ENCODE results near the gene PAX9. TPM values are rescaled to one million over a fixed set of nuclear protein-coding genes. Genes with fewer than 3 reads are reported as not detected.

The PAX9 gene
- total RNA-seq, 1 experiment from 2014 or later = 14.9 TPM

DNA sequence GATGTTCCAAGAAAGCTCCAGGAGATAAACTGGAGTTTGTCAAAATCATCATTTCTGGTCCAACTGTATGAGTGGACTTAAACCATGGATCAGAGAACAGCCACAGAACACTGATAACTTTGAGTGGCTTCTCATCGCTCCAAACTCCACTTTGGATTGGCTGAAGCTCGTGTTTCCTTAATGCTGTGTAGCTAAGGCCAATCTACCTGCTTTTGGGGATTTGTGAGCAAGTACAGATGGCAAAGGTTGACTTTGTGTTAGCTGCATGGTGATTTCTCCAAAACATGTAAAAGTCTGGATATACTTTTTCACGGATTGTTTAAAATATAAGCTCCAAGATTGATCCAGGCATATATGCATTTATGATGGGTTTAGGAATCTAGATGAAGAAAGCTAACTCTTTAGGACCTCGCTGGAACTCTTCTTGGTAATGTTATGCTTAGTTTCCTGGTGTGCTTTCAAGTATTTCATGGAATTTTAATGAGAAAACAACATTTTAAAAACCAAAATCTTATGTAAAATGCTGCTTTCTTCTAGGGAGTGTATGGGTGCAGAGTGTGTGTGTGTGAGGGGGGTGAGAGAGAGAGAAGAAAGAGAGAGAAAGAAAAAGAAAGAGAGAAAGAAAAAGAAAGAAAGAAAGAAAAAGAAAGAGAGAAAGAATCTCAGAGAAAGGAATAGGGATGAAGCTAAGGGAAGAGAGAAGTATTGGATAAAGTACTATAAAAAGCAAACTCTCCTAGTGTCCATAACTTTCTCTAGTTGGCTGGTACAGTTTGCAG lies 11.6 kb upstream of the PAX9 start:
- no peak for TF ChIP-seq EZH2phosphoT487 (IDR thresholded peaks at IDR 0.05; ENCODE audit: borderline replicate concordance, low read length)
- TF ChIP-seq, protein P1, sequence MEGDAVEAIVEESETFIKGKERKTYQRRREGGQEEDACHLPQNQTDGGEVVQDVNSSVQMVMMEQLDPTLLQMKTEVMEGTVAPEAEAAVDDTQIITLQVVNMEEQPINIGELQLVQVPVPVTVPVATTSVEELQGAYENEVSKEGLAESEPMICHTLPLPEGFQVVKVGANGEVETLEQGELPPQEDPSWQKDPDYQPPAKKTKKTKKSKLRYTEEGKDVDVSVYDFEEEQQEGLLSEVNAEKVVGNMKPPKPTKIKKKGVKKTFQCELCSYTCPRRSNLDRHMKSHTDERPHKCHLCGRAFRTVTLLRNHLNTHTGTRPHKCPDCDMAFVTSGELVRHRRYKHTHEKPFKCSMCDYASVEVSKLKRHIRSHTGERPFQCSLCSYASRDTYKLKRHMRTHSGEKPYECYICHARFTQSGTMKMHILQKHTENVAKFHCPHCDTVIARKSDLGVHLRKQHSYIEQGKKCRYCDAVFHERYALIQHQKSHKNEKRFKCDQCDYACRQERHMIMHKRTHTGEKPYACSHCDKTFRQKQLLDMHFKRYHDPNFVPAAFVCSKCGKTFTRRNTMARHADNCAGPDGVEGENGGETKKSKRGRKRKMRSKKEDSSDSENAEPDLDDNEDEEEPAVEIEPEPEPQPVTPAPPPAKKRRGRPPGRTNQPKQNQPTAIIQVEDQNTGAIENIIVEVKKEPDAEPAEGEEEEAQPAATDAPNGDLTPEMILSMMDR (conservative IDR thresholded peaks at IDR 0.05; ENCODE audit: low read depth, low read length) = no peak
- TF ChIP-seq EZH2 (IDR thresholded peaks at IDR 0.05; ENCODE audit: low read length, unreplicated experiment) = no peak
- Histone ChIP-seq H3K4me2 (ENCODE audit: low read length) (no peak overlapping the region), H4K20me1 (ENCODE audit: low read length) (no peaks in the 10 kb centered on the region), H3F3A (ENCODE audit: low read length, unreplicated experiment) (no peaks in the 10 kb centered on the region), H3K79me2 (ENCODE audit: low read length) (no peaks in the 10 kb centered on the region), H3K27me3 (ENCODE audit: low read length) (no peaks in the 10 kb centered on the region), H3K36me3 (ENCODE audit: low read depth, low read length) (no peaks in the 10 kb centered on the region), H3K9me3 (ENCODE audit: low read length) (no peaks in the 10 kb centered on the region), H3K4me3 (ENCODE audit: low read length) (no peak overlapping the region), H3K9ac (ENCODE audit: low read length) (no peak overlapping the region), H3K27ac (ENCODE audit: low read length) (no peak overlapping the region), H3K9me2 (replicated peaks; ENCODE audit: low read length) (no peaks in the 10 kb centered on the region), H3K4me1 (ENCODE audit: insufficient read depth, low read length) (peaks cover 17% of the 10 kb centered on the region), H2AFZ (ENCODE audit: low read length) (no peak overlapping the region)
- POLR2A ChIA-PET (ENCODE audit: unreplicated experiment) = no interaction called here
- ATAC-seq (no peak), DNase-seq (no peak)
- no TSS peak for BruUV-seq (replicated peaks)
- intact Hi-C loops (cut with micrococcal nuclease) = loop anchor here (2.0 to 5.0 kb wide), 2 partner anchors 97 to 582 kb away; no protein-coding TSS in a partner anchor
- CTCF ChIA-PET = interaction anchor here (0.5 to 1.1 kb wide), 2 partner anchors 96 to 292 kb away, joined by 3 to 7 read pairs; no protein-coding TSS in a partner anchor

DNA sequence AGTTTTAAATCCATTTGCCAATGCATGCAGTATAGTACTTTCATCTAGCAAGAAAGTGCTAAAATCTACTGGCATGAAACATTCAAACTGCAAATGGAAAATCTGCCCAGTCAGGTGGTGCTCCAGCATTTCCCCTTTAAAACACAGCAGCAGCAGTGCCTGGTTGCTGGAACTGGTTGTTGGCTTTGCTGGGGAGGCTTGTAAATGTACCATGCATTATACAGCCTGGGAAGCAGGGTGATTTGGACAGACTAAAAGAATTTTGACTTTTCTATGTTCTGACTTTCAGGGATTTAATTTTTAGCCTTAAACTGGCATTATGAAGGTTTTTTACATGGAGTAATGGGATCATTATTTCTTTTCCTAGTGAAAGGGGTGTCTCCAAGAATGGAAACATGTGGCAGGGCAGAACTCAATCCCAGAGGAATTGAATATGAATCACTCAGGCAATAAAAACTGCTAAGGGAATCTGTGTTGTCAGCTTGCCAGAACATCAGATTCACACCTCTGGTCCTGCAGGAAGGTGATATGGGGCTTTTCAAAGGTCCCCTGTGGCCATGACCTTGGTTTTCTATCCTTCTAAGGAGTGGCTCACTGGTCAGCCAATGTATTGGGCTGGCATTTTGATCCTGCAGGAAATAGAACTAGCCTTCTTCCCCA lies 9.0 kb upstream of the PAX9 start:
- intact Hi-C loops (cut with micrococcal nuclease) = loop anchor here (5.0 kb wide), 1 partner anchor 580 kb away; no protein-coding TSS in a partner anchor
- Histone ChIP-seq H3K9me3 (ENCODE audit: low read length) (no peaks in the 10 kb centered on the region), H3F3A (ENCODE audit: low read length, unreplicated experiment) (no peaks in the 10 kb centered on the region), H3K27ac (ENCODE audit: low read length) (no peak overlapping the region), H3K9ac (ENCODE audit: low read length) (no peak overlapping the region), H3K4me1 (ENCODE audit: insufficient read depth, low read length) (peaks cover 14% of the 10 kb centered on the region), H3K4me3 (ENCODE audit: low read length) (no peak overlapping the region), H3K79me2 (ENCODE audit: low read length) (no peaks in the 10 kb centered on the region), H2AFZ (ENCODE audit: low read length) (no peak overlapping the region), H4K20me1 (ENCODE audit: low read length) (no peaks in the 10 kb centered on the region), H3K36me3 (ENCODE audit: low read depth, low read length) (no peaks in the 10 kb centered on the region), H3K27me3 (ENCODE audit: low read length) (no peaks in the 10 kb centered on the region), H3K4me2 (ENCODE audit: low read length) (no peak overlapping the region), H3K9me2 (replicated peaks; ENCODE audit: low read length) (no peaks in the 10 kb centered on the region)
- peak; percentile 71 for DNase-seq
- BruUV-seq (replicated peaks) = no TSS peak
- ChIA-PET CTCF (no interaction called here), POLR2A (ENCODE audit: unreplicated experiment) (no interaction called here)
- TF ChIP-seq EZH2 (IDR thresholded peaks at IDR 0.05; ENCODE audit: low read length, unreplicated experiment) (no peak), EZH2phosphoT487 (IDR thresholded peaks at IDR 0.05; ENCODE audit: borderline replicate concordance, low read length) (no peak)
- TF ChIP-seq, protein P1 (conservative IDR thresholded peaks at IDR 0.05; ENCODE audit: low read depth, low read length) = no peak
- ATAC-seq = peak; percentile 14; the same call in 1 of the 2 replicates
